MM.1S (cell line): ENCODE data around the gene ZNF280D.

Experiments
- DNase-seq: peaks from one replicate; pipeline ENCODE4 v3.0.0-alpha.2; 2015
- H2AFZ ChIP-seq: fragments of 300-600 bp; sonication (generic); 2 replicates; pipeline ENCODE4 v1.6.0; 2016; ENCODE audit warnings: antibody characterized with exemption, low read length
- H3F3A ChIP-seq: fragments of 300-600 bp; sonication (generic); 2 replicates; pipeline ENCODE4 v1.6.1; 2016; ENCODE audit warnings: mild to moderate bottlenecking, antibody characterized with exemption, low read length, moderate library complexity, mixed read lengths; ENCODE audit not compliant: insufficient read depth
- H3K27ac ChIP-seq: fragments of 300-600 bp; sonication (generic); 2 replicates; pipeline ENCODE4 v1.5.1; 2016; ENCODE audit warnings: mild to moderate bottlenecking, low read length
- H3K27me3 ChIP-seq: fragments of 300-600 bp; sonication (generic); replicated peaks from 2 replicates; pipeline ENCODE4 v1.6.0; 2016; ENCODE audit warnings: low read length; ENCODE audit not compliant: insufficient read depth
- H3K36me3 ChIP-seq: fragments of 300-600 bp; sonication (generic); replicated peaks from 2 replicates; pipeline ENCODE4 v1.6.1; 2016; ENCODE audit warnings: mild to moderate bottlenecking, low read length, mixed read lengths; ENCODE audit not compliant: insufficient read depth
- H3K4me1 ChIP-seq: fragments of 300-600 bp; sonication (generic); 2 replicates; pipeline ENCODE4 v1.6.1; 2016; ENCODE audit warnings: low read length, mixed read lengths
- H3K4me2 ChIP-seq: fragments of 300-600 bp; sonication (generic); 2 replicates; pipeline ENCODE4 v1.6.0; 2016; ENCODE audit warnings: low read depth, low read length
- H3K4me3 ChIP-seq: fragments of 300-600 bp; sonication (generic); 2 replicates; pipeline ENCODE4 v1.5.1; 2016; ENCODE audit warnings: low read length, mixed read lengths
- H3K79me2 ChIP-seq: fragments of 300-600 bp; sonication (generic); 2 replicates; pipeline ENCODE4 v1.6.1; 2016; ENCODE audit warnings: mixed run types, low read length, mixed read lengths
- H3K9ac ChIP-seq: fragments of 300-600 bp; sonication (generic); 2 replicates; pipeline ENCODE4 v1.6.1; 2016; ENCODE audit warnings: low read length, mixed read lengths
- H3K9me2 ChIP-seq: fragments of 300-600 bp; sonication (generic); replicated peaks from 2 replicates; pipeline ENCODE4 v1.6.1; 2016; ENCODE audit warnings: mild to moderate bottlenecking, low read length, mixed read lengths; ENCODE audit not compliant: insufficient read depth
- H3K9me3 ChIP-seq: fragments of 300-600 bp; sonication (generic); replicated peaks from 2 replicates; pipeline ENCODE4 v1.6.1; 2016; ENCODE audit warnings: mild to moderate bottlenecking, low read length, mixed read lengths; ENCODE audit not compliant: insufficient read depth
- H4K20me1 ChIP-seq: fragments of 300-600 bp; sonication (generic); 2 replicates; pipeline ENCODE4 v1.6.1; 2016; ENCODE audit warnings: mild to moderate bottlenecking, low read length, moderate library complexity, mixed read lengths; ENCODE audit not compliant: insufficient read depth
- EZH2 ChIP-seq: fragments of 300-600 bp; sonication (generic); optimal IDR thresholded peaks from 2 replicates; pipeline ENCODE3; 2017; ENCODE audit warnings: low read depth, mild to moderate bottlenecking, antibody characterized with exemption, low read length, mixed read lengths
- EZH2phosphoT487 ChIP-seq: fragments of 300-600 bp; sonication (generic); IDR thresholded peaks from 2 replicates; pipeline ENCODE4 v1.6.1; 2018; ENCODE audit warnings: antibody characterized with exemption, low read length
- TF ChIP-seq, protein P1 (sequence below): fragments of 300-600 bp; sonication (generic); IDR thresholded peaks from 2 replicates; pipeline ENCODE4 v1.5.1; 2016; ENCODE audit warnings: antibody characterized with exemption, low read length, mixed read lengths

Gene ZNF280D

DNA sequence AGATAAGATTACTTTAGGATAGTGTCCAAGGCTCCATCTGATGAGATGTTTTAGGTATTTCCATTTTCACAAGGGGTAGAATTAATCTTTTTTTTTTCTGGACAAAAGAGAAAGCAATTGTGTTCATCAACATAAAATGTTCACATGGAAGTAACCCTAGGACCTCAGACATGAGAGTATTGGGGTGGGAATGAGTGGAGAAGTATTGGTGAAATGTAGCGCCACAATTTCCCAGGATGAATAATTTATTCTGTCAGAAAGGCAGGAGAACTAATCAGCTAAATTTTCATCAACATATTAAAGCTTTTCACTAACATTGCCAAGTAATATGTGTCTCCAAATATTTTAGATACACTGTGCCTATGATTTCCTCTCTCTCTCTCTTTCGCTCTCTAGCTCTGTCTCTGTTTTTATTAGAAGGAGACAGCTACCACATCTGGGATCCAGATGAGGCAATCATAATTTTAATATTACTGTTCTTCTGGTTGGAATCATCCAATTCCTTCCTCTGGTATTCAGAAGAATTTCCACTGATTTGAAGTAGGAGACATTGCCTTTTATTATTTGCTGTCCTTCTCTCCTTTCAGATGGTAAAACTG lies 21.6 kb upstream of the ZNF280D start:
- Histone ChIP-seq H3K4me2 (no peak overlapping the region), H3K79me2 (no peaks in the 10 kb centered on the region), H3K9ac (no peak overlapping the region), H3F3A (no peaks in the 10 kb centered on the region), H3K4me1 (no peaks in the 10 kb centered on the region), H4K20me1 (no peaks in the 10 kb centered on the region), H3K9me3 (no peaks in the 10 kb centered on the region), H3K4me3 (no peak overlapping the region), H3K27ac (no peak overlapping the region), H3K27me3 (no peaks in the 10 kb centered on the region), H2AFZ (no peak overlapping the region), H3K36me3 (no peaks in the 10 kb centered on the region), H3K9me2 (no peaks in the 10 kb centered on the region)
- TF ChIP-seq EZH2phosphoT487 (no peak), EZH2 (no peak)
- TF ChIP-seq, protein P1, sequence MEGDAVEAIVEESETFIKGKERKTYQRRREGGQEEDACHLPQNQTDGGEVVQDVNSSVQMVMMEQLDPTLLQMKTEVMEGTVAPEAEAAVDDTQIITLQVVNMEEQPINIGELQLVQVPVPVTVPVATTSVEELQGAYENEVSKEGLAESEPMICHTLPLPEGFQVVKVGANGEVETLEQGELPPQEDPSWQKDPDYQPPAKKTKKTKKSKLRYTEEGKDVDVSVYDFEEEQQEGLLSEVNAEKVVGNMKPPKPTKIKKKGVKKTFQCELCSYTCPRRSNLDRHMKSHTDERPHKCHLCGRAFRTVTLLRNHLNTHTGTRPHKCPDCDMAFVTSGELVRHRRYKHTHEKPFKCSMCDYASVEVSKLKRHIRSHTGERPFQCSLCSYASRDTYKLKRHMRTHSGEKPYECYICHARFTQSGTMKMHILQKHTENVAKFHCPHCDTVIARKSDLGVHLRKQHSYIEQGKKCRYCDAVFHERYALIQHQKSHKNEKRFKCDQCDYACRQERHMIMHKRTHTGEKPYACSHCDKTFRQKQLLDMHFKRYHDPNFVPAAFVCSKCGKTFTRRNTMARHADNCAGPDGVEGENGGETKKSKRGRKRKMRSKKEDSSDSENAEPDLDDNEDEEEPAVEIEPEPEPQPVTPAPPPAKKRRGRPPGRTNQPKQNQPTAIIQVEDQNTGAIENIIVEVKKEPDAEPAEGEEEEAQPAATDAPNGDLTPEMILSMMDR: no peak
- DNase-seq: no peak

DNA sequence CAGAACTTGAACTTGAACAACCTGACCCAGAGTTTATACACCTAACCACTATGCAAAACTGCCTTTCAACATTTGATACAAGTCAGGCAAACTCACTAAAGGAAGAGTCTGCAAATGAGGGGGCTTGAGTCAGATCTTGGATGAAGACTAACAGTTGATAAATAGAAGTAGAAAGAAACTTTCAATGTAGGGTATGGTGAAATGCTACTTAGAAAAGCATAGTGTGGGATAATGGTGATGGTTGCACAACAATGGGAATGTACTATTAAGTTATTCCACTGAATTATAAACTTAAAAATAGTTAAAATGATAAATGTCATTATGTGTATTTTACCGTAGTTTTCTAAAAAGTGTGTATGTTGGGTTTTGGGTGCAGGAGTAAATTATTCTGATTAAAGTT lies 19.7 kb upstream of the ZNF280D start:
- H3F3A ChIP-seq: no peaks in the 10 kb centered on the region
- H3K9me2 ChIP-seq: no peaks in the 10 kb centered on the region
- H4K20me1 ChIP-seq: no peaks in the 10 kb centered on the region
- H3K4me2 ChIP-seq: no peak overlapping the region
- no peak overlapping the region for H3K9ac ChIP-seq
- no peak for DNase-seq
- H3K4me1 ChIP-seq: no peaks in the 10 kb centered on the region
- H3K79me2 ChIP-seq: no peaks in the 10 kb centered on the region
- H3K9me3 ChIP-seq: no peaks in the 10 kb centered on the region
- H3K4me3 ChIP-seq: no peak overlapping the region
- TF ChIP-seq EZH2: no peak
- TF ChIP-seq, protein P1: no peak
- no peak for TF ChIP-seq EZH2phosphoT487
- no peak overlapping the region for H3K27ac ChIP-seq
- H2AFZ ChIP-seq: no peak overlapping the region
- H3K36me3 ChIP-seq: no peaks in the 10 kb centered on the region
- no peaks in the 10 kb centered on the region for H3K27me3 ChIP-seq

DNA sequence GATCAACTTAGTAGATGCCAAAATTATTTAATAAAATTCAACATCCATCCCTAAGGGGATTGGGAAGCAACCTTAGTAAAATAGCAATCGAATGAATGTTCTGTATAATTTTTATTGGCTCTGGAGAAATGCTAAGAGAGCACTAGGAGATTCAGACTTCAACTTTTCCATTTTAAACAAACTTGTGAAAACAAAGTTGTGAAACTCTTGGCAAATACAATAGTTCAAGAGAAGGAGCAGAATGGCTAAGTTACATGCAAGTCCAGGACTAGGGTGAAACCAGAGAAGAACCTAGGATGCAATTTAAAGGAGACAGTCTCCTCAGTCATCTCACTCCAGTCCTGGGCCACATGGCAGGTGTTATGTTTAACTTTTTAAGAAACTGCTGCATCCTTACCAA lies 16.7 kb upstream of the ZNF280D start:
- H3K79me2 ChIP-seq: no peaks in the 10 kb centered on the region
- H3K27ac ChIP-seq: no peak overlapping the region
- TF ChIP-seq EZH2 (no peak), EZH2phosphoT487 (no peak)
- TF ChIP-seq, protein P1: no peak
- H3K9me3 ChIP-seq: no peaks in the 10 kb centered on the region
- no peaks in the 10 kb centered on the region for H3F3A ChIP-seq
- H3K4me3 ChIP-seq: no peak overlapping the region
- no peaks in the 10 kb centered on the region for H3K36me3 ChIP-seq
- H3K4me2 ChIP-seq: no peak overlapping the region
- no peaks in the 10 kb centered on the region for H4K20me1 ChIP-seq
- no peak for DNase-seq
- no peaks in the 10 kb centered on the region for H3K4me1 ChIP-seq
- H3K9ac ChIP-seq: no peak overlapping the region
- H3K9me2 ChIP-seq: no peaks in the 10 kb centered on the region
- no peaks in the 10 kb centered on the region for H3K27me3 ChIP-seq
- no peak overlapping the region for H2AFZ ChIP-seq
